Breast epithelium (tissue), 4 donors: Measurements from ENCODE around the gene RAX. TPM values are rescaled to one million over a fixed set of nuclear protein-coding genes. Genes with fewer than 3 reads are reported as not detected.
"Not testable (repeated sequence)": the region's sequence is repeated elsewhere in the genome, so short reads cannot be mapped to it uniquely, and the experiment has no call there.

Source experiments
- DNase-seq, 2 donors: peaks; one replicate each; pipeline ENCODE4 v3.0.0-alpha.2; 2019; ENCODE audit warnings: low spot score in 2 of 2
- H3K27ac ChIP-seq, 2 donors: fragments of 200-600 bp; sonication (generic) in 1 of 2; one replicate each; pipeline ENCODE4 v1.5.1; 2016 to 2019; ENCODE audit warnings: mild to moderate bottlenecking in 1 of 2
- H3K27me3 ChIP-seq, 2 donors: fragments of 200-600 bp; sonication (generic) in 1 of 2; one replicate each; pipeline versions ENCODE4 v1.5.1 to v1.6.0; 2017 to 2019; ENCODE audit warnings: control low read depth in 1 of 2, mild to moderate bottlenecking in 1 of 2
- H3K36me3 ChIP-seq: fragments of 200-600 bp; one replicate; pipeline ENCODE4 v1.5.1; 2019
- H3K4me1 ChIP-seq, 2 donors: fragments of 200-600 bp; sonication (generic); one replicate each; pipeline ENCODE4 v1.5.1; 2016 to 2019; ENCODE audit warnings: control low read depth in 1 of 2
- H3K4me3 ChIP-seq, 3 donors: fragments of 200-600 bp; sonication (generic); 1 replicate in 2 of 3; 2 replicates in 1 of 3; pipeline ENCODE4 v1.5.1; 2016 to 2019; ENCODE audit warnings: mild to moderate bottlenecking in 3 of 3, moderate library complexity in 2 of 3
- H3K9me3 ChIP-seq, 2 donors: fragments of 200-600 bp; sonication (generic) in 1 of 2; one replicate each; pipeline ENCODE4 v1.5.1; 2016 to 2019; ENCODE audit warnings: control low read depth in 1 of 2
- POLR2A ChIP-seq: fragments of 450-650 bp; IDR thresholded peaks from one replicate; pipeline ENCODE4 v1.6.1; 2016; ENCODE audit warnings: antibody characterized with exemption, mild to moderate bottlenecking, moderate library complexity
- POLR2AphosphoS5 ChIP-seq, 3 donors: sonication (generic); formaldehyde crosslinking; IDR thresholded peaks; one replicate each; pipeline ENCODE4 v1.6.1; 2017; ENCODE audit warnings: antibody characterized with exemption in 3 of 3
- intact Hi-C: fragments of 100-400 bp; cut with DNase I; formaldehyde crosslinking; loops from one replicate; pipeline ENCODE4 v1.15.1; 2023; ENCODE audit warnings: low total_unique reads
- total RNA-seq, 3 donors: library from RNA; depleted of rRNA; stranded (reverse); fragments of >200 nt; gene quantifications; one replicate each; pipeline ENCODE4 v1.1.0, GENCODE V29; 2016
- TF ChIP-seq, protein P1 (sequence below), 3 donors: fragments of 450-650 bp; IDR thresholded peaks; one replicate each; pipeline ENCODE4 v1.5.1; 2016 to 2017; ENCODE audit warnings: antibody characterized with exemption in 3 of 3, mild to moderate bottlenecking in 3 of 3, moderate library complexity in 3 of 3

Gene RAX
- total RNA-seq, 3 donors from 2014 or later = not detected

- intact Hi-C loops = no loop called here
- no peak for DNase-seq
- Histone ChIP-seq H3K27ac (no peak overlapping the region), H3K4me1 (no peaks in the 10 kb centered on the region), H3K36me3 (no peaks in the 10 kb centered on the region), H3K4me3 (peak overlapping the region in 2 of 3 donors; percentile 44 to 62), H3K27me3 (peaks cover 0 to 65% of the 10 kb centered on the region in 2 donors), H3K9me3 (no peaks in the 10 kb centered on the region)
- no peak for TF ChIP-seq POLR2AphosphoS5 (IDR thresholded peaks at IDR 0.05)
These were observed 8.5 kb downstream of the RAX start for GRCh38 chr18:59264651-59265245.

- H3K27me3 ChIP-seq = peaks cover 0 to 59% of the 10 kb centered on the region in 2 donors
- H3K4me1 ChIP-seq = no peaks in the 10 kb centered on the region
- intact Hi-C loops = no loop called here
- TF ChIP-seq POLR2AphosphoS5 (IDR thresholded peaks at IDR 0.05) = no peak
- no peak for DNase-seq
- no peak overlapping the region for H3K27ac ChIP-seq
- no peaks in the 10 kb centered on the region for H3K9me3 ChIP-seq
- no peaks in the 10 kb centered on the region for H3K36me3 ChIP-seq
- H3K4me3 ChIP-seq = no peak overlapping the region
These were observed 9.1 kb downstream of the RAX start for GRCh38 chr18:59264121-59264571.

DNA sequence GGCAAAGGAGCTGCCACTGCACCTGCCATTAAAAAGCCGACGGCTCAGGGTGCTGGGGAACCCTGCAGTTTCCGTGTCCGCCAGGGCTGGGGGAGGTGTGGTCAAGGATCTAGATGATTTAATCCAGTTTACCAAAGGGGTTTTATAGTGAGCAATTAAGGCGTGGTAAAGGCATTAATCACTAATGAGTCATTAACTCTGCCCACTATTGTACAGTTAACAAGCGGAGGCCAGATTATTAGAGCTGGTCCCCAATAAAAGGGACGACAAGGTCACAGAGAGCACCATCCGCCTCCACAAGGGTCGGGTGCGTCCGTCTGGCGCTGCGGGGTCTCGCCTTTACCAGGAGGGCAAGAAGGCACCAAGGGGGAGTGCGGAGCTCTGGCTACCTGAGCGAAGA is 9.6 kb downstream of the RAX start:
- TF ChIP-seq POLR2A (no peak), POLR2AphosphoS5 (IDR thresholded peaks at IDR 0.05) (no peak)
- TF ChIP-seq, protein P1, sequence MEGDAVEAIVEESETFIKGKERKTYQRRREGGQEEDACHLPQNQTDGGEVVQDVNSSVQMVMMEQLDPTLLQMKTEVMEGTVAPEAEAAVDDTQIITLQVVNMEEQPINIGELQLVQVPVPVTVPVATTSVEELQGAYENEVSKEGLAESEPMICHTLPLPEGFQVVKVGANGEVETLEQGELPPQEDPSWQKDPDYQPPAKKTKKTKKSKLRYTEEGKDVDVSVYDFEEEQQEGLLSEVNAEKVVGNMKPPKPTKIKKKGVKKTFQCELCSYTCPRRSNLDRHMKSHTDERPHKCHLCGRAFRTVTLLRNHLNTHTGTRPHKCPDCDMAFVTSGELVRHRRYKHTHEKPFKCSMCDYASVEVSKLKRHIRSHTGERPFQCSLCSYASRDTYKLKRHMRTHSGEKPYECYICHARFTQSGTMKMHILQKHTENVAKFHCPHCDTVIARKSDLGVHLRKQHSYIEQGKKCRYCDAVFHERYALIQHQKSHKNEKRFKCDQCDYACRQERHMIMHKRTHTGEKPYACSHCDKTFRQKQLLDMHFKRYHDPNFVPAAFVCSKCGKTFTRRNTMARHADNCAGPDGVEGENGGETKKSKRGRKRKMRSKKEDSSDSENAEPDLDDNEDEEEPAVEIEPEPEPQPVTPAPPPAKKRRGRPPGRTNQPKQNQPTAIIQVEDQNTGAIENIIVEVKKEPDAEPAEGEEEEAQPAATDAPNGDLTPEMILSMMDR (IDR thresholded peaks at IDR 0.05) = no peak
- H3K9me3 ChIP-seq = no peaks in the 10 kb centered on the region
- no peak for DNase-seq
- no peaks in the 10 kb centered on the region for H3K36me3 ChIP-seq
- no peak overlapping the region for H3K4me3 ChIP-seq
- no peak overlapping the region for H3K27ac ChIP-seq
- H3K4me1 ChIP-seq = no peaks in the 10 kb centered on the region
- peaks cover 0 to 56% of the 10 kb centered on the region in 2 donors for H3K27me3 ChIP-seq
- intact Hi-C loops = no loop called here

- H3K27me3 ChIP-seq = peaks cover 0 to 42% of the 10 kb centered on the region in 2 donors
- H3K4me1 ChIP-seq, H3K36me3 ChIP-seq, H3K27ac ChIP-seq, DNase-seq, H3K9me3 ChIP-seq, H3K4me3 ChIP-seq, intact Hi-C loops: not testable (repeated sequence)
These were observed 11.0 kb downstream of the RAX start for GRCh38 chr18:59262243-59262642.

DNA sequence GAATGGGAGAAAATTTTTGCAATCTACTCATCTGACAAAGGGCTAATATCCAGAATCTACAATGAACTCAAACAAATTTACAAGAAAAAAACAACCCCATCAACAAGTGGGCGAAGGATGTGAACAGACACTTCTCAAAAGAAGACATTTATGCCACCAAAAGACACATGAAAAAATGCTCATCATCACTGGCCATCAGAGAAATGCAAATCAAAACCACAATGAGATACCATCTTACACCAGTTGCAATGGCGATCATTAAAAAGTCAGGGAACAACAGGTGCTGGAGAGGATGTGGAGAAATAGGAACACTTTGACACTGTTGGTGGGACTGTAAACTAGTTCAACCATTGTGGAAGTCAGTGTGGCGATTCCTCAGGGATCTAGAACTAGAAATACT is 11.4 kb downstream of the RAX start:
- H3K4me1 ChIP-seq, H3K9me3 ChIP-seq, DNase-seq, H3K27ac ChIP-seq, H3K36me3 ChIP-seq, H3K4me3 ChIP-seq, intact Hi-C loops: not testable (repeated sequence)
- peaks cover 0 to 38% of the 10 kb centered on the region in 2 donors for H3K27me3 ChIP-seq

- H3K4me1 ChIP-seq, DNase-seq, H3K4me3 ChIP-seq, H3K9me3 ChIP-seq, H3K27ac ChIP-seq, intact Hi-C loops, H3K27me3 ChIP-seq, H3K36me3 ChIP-seq: not testable (repeated sequence)
These were observed 17.8 kb downstream of the RAX start for GRCh38 chr18:59255491-59255890.

- no peak for DNase-seq
- Histone ChIP-seq H3K36me3 (no peaks in the 10 kb centered on the region), H3K4me3 (no peak overlapping the region), H3K9me3 (no peaks in the 10 kb centered on the region), H3K27me3 (peaks cover 0 to 4% of the 10 kb centered on the region in 2 donors), H3K4me1 (no peaks in the 10 kb centered on the region), H3K27ac (no peak overlapping the region)
- intact Hi-C loops = no loop called here
- TF ChIP-seq, protein P1 (IDR thresholded peaks at IDR 0.05) = peak in 2 of 3 donors; percentile 53 to 66
- TF ChIP-seq POLR2A (no peak), POLR2AphosphoS5 (IDR thresholded peaks at IDR 0.05) (no peak)
These were observed 24.0 kb downstream of the RAX start for GRCh38 chr18:59249199-59249774.
